H1 (cell line): ENCODE data around the gene TACSTD2.

Source experiments
- ATF2 ChIP-seq: IDR thresholded peaks from 2 replicates; pipeline ENCODE4 v1.6.1; 2012; ENCODE audit warnings: low read length, inconsistent platforms
- SIN3A ChIP-seq, 2 experiments: IDR thresholded peaks in 1 of 2; conservative IDR thresholded peaks in 1 of 2; 2 replicates each; pipeline ENCODE4 v1.6.1; 2011 to 2012; ENCODE audit warnings: low read length in 2 of 2, improper control_type of control experiment in 1 of 2, low read depth in 1 of 2, mild to moderate bottlenecking in 1 of 2

GRCh38 chr1:58555393-58555792 is 21.7 kb downstream of the TACSTD2 start:
- no peak for TF ChIP-seq SIN3A (conservative IDR thresholded peaks at IDR 0.05 in 1 of 2, IDR thresholded peaks at IDR 0.05 in 1 of 2; ENCODE audit: low read depth in 1 of 2, low read length in 2 of 2)
- TF ChIP-seq ATF2: no peak
